GM21360 (cell line): ENCODE measurements around the gene PABPN1L.
"Not testable (repeated sequence)": the region's sequence is repeated elsewhere in the genome, so short reads cannot be mapped to it uniquely, and the experiment has no call there.

Experiments
- ATAC-seq: cut with Tn5 transposase; IDR thresholded peaks from one replicate; pipeline ENCODE4 v1.9.1; 2021; ENCODE audit warnings: mild to moderate bottlenecking, moderate library complexity; ENCODE audit not compliant: unreplicated experiment

The PABPN1L gene

GRCh38 chr16:88833086-88833485 lies 33.4 kb downstream of the PABPN1L start:
- ATAC-seq = no peak

- no peak for ATAC-seq
Measured at GRCh38 chr16:88831838-88832237, 34.6 kb downstream of the PABPN1L start.

- no peak for ATAC-seq
Measured at GRCh38 chr16:88830783-88831182, 35.7 kb downstream of the PABPN1L start.

GRCh38 chr16:88830258-88830657 lies 36.2 kb downstream of the PABPN1L start:
- no peak for ATAC-seq

GRCh38 chr16:88828711-88829110 lies 37.7 kb downstream of the PABPN1L start:
- no peak for ATAC-seq

GRCh38 chr16:88827727-88828126 lies 38.7 kb downstream of the PABPN1L start:
- ATAC-seq = no peak

- no peak for ATAC-seq
Measured at GRCh38 chr16:88826070-88826840, 40.2 kb downstream of the PABPN1L start.

- no peak for ATAC-seq
Measured at GRCh38 chr16:88825146-88825545, 41.3 kb downstream of the PABPN1L start.

- no peak for ATAC-seq
Measured at GRCh38 chr16:88824256-88825077, 42.0 kb downstream of the PABPN1L start.

GRCh38 chr16:88823646-88824045 lies 42.8 kb downstream of the PABPN1L start:
- ATAC-seq = not testable (repeated sequence)

GRCh38 chr16:88822281-88823040 lies 44.0 kb downstream of the PABPN1L start:
- ATAC-seq = no peak

GRCh38 chr16:88821168-88821850 lies 45.2 kb downstream of the PABPN1L start:
- ATAC-seq = no peak

- ATAC-seq = no peak
Measured at GRCh38 chr16:88820385-88821025, 46.0 kb downstream of the PABPN1L start.

GRCh38 chr16:88819126-88819525 lies 47.3 kb downstream of the PABPN1L start:
- no peak for ATAC-seq

GRCh38 chr16:88818575-88818874 lies 47.9 kb downstream of the PABPN1L start:
- no peak for ATAC-seq

GRCh38 chr16:88817785-88818574 lies 48.5 kb downstream of the PABPN1L start:
- ATAC-seq = no peak

GRCh38 chr16:88816736-88817535 lies 49.5 kb downstream of the PABPN1L start:
- ATAC-seq = no peak

- no peak for ATAC-seq
Measured at GRCh38 chr16:88815901-88816589, 50.4 kb downstream of the PABPN1L start.
